Stimulated activated CD4-positive, alpha-beta T cell treated with anti-CD3 and anti-CD28 coated beads, Interleukin-4, amount 100 ng/mL, for 4 hours (primary cell): ENCODE data around the gene RUFY4.

Source experiments
- DNase-seq, 2 experiments: peaks; one replicate each; pipeline ENCODE4 v3.0.0-alpha.2; 2020

Gene RUFY4, protein sequence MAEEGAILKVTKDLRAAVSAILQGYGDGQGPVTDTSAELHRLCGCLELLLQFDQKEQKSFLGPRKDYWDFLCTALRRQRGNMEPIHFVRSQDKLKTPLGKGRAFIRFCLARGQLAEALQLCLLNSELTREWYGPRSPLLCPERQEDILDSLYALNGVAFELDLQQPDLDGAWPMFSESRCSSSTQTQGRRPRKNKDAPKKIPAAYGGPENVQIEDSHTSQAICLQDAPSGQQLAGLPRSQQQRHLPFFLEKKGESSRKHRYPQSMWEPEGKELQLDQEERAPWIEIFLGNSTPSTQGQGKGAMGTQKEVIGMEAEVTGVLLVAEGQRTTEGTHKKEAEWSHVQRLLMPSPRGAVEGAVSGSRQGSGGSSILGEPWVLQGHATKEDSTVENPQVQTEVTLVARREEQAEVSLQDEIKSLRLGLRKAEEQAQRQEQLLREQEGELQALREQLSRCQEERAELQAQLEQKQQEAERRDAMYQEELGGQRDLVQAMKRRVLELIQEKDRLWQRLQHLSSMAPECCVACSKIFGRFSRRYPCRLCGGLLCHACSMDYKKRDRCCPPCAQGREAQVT

DNA sequence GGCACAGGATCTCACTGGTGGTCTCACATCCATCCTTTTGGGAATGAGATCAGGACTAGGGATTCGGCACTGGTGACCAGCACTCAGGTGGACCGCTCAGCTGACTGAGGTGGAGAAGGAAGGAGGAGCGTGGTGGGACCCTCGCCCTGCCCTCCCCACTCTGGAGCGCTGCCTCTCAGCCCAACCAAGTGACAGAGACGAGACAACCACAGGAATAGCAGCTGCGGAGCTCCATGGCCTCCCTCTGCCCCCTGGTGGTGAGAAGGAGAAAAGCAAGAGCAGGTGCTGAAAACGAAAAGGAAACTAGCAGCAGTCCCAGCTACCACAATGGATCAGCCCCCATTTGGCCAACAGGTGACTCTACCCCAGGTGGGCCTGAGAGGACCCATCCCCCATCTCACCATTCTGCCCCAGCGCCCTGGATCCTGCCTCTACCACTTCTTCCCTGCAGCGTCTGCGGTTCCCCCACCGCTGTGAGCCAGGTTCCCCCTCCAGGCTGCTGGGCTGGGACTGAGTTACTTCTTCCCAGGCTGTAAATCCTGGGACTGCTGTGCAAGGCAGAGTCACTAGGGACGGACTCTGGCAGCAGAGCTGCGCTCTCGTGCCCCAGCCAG lies at the start of gene RUFY4:
TSS of gene RUFY4 (plus strand) at position 533 of the 614 bp plus-strand sequence. CDS start 1,353 bp downstream, outside the sequence.
- DNase-seq, result peak; percentile 43 to 58

DNA sequence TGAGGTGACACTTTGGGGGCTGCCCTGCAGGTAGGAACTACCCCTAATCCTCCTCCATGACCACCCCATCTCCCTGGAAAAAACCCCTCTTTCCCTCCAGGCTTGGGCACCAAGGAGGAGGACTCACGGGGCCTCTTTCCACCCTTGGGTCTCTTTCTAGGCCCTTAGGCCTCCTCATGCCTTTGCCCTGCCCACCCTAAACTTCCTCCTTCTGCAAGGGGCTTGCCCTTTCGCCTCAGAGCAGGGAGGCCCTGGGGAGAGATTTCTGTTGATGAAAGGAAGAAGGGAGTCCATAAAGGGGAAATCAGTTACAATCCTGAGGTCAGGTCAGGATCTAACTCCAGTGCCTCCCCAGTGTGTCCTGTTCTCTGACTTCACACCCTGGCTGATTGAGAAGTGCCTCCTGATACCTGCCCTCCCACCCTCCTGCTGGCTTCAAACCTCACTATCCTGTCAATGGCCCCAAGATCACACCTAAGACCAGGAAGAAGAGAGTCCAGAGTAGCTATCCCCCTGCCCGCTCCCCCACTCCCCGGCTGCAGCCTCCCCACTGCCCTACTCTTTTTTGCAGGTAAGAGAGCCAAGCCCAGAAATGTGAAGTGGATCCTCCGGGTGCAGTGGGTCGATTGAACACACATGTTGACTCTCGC lies 49.5 kb upstream of the RUFY4 start:
- DNase-seq, result no peak

DNA sequence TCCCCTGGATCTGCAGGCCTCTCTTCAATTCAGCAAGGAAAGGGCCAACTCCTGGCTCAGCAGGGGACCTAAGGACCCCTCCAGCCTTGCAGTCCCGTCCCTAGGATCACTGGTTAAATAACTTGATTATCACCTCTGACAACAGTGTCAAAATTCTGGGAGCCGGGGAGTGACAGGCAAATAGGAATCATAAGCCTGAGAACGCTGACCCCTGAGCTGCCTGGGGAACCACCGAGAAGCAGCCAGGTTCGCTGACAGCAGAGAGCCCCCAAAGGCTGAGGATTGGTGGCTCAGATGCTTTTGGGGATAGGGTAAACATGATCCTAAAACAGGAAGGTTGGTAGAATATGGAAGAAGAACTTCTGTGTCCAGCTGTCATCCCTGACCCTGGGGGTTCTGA lies 48.8 kb upstream of the RUFY4 start:
- no peak for DNase-seq

DNA sequence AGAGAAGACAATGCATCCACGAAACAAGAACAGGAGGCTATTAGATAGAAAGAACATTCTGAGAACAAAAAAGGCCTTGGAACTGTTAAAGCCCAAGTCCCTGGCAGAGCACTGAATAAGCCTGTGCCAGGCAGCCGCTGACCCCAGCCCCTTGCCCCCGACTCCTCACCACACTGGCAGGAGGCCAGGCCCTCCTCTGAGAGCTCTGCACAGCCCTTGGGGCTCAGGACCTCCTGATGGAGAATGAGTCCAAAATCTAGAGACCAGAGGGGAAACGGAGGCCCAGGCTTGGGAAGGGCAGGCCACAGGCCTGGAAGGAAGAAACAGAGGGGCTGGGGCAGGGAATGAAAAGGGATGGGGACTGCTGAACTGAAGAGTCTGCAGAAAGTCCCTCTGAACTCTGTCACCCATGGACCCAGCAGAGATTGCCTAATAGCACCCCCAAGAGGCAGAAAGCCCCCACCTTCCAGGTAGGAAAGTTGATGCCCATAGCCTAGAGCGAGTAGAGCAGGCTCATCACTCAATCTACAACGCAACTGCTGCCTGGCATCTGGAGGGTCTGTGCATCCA lies 48.0 kb upstream of the RUFY4 start:
- DNase-seq, result no peak

DNA sequence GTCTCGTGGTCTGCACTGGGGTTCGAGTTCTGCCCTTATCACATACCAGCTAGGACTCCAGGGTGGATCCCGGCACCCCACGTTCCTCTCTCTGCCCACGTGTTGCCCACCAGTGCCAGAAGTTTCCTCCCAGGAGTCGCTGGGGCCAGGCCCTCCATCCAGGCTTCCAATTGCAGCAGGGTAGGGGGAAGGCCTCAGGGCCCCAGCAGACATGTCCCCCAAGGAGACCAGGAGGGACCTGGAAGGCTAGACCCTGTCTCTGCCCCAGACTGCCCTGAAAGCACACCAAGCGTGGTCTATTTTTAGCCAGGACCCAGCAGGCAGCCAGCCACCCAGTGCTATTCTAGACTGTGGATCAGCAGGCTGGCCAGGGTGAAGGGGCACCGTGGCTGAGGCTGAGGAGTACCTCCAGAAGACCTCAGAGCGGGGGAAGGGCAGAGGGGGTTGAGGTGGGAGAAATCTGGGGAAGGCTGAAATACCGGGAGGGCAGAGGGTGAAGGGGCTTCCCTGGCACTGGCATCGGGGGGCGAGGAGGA lies 47.4 kb upstream of the RUFY4 start:
- no peak for DNase-seq

DNA sequence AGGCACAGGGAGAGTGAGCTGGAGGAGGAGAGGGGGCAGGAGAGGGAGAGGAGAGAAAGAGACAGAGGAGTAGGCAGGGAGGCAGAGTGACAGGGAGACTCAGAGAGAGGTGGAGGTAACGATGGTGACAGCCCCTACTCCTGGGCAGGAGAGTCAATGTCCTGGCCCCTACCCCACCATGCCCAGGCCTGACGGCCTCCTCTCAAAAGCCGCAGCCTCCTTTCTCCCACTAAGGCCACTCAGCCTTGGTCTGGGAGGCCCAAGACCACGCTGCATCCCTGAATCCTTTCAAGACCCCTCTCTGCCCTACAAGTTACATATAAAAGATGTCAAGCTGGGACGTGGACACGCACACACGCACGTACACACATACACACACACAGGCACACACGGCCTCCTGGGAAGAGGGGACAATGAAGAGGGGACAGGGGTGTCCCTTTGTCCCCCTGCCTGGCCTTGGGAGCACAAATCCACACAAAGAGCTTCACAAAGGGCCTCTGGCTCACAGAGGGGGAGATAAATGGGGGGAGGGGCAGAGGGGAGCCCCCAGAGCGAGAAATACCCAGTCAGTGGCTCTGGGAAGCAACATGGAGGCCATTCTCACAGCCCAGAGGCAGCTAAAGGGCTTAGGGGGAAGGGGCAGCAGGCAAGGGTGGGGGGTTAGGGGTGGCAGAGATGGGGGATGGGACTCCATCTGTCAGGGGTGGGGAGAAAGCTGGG lies 46.8 kb upstream of the RUFY4 start:
- no peak for DNase-seq

DNA sequence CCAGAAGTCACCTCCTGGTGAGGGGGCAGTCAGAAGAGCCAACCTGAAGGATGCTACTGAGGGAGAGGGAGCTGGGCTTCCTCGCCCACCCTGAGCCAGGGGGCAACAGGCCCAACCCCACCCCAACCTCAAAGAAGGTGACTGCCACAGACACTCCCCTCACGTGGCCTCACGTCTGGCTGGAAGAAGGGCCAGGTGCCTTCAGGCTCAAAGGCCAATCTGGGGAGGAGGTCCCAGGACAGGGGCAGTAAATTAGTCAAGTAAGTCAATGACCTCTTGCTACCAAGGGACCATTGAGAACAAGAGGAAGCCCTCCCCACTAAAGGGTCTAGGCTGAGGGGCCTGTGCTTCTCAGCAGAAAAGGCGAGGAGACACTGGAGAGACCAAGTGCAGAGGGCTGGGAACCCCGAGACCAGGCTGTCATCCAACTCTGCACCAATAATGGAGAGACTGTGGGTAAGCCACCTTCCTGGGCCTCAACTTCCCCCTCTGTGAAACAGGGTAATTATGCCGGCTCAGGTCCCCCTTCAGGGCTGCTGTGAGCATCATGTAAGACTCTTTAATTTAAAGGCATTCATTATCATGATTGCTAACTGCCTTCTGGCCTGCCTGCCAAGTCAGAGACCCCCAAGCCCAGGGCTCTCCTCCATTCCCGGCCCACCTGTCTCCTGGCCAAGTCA lies 46.1 kb upstream of the RUFY4 start:
- no peak for DNase-seq

DNA sequence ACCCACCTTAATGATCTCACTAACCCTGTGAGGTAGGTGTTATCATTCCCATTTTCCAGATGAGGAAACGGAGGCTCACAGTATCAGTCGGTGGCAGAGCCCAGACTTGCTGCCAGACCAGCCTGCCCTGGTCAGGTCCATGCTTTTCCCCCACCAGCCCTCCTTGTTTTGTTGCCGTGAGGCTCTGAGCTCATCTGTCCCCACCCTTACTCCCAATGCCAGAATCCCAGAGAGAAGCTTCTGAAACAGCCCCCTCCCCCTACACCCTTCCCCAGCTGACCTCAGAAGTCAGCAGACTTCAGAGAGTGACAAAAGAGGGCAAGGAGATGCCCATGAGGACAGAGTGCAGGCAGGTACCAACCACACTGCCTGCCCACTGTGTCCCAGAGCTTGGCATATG lies 45.4 kb upstream of the RUFY4 start:
- no peak for DNase-seq

DNA sequence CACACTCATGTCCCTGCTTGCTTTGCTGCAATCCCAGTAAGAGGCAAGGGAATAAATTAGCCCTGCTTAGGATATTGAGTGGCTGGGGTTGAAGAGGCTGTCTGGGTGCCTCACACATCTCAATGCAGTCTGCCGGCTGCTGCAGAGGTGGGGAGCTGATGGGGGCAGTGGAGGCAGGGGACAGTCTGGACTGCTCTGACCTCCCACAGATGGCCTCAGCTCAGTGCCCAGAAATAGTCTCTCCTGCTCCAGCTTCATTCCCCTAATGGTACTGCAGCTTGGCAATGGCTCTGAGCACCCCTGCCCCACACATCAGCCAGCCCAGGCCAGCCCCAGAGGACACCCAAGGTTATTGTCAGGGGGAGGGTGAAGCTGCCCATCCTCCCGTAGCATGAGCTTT lies 44.7 kb upstream of the RUFY4 start:
- no peak for DNase-seq

DNA sequence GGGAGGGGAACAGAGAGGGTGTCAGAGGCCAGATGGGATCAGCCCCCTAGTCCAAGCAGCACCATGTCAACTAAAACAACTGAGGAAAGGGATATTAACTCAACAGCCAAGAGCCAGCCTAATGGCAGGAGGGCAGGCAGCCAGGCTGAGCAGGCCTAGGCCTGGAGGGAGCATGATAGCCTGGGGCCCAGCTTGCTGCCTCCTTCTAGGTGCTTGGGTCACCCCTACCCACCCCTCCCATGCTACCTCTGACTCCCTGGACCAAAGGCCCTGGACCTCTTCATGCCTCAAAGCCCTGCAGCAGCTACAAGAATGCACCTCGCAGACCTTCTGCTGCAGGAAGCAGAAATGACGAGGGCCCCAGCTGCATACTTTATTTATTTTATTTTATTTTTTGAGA lies 44.2 kb upstream of the RUFY4 start:
- DNase-seq, result no peak

DNA sequence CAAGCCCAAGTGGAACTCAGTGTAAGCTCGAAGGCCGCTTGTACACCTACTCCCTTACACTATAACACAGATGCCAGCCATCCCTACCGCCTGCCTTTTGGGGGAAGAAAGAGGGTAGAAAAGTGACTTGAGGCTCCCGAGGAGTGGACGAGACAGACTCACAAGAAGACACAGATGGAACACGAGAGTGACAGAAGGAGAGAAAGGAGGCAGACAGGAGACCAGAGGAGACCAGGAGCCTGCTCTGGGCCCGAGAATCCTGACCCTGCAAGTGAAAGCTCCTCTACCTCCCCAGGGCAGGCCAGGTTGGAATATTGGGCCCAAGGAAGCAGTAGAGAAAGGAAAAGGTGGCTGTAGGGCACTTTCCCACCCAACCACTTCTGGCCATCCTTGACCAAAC lies 42.8 kb upstream of the RUFY4 start:
- DNase-seq, result no peak

DNA sequence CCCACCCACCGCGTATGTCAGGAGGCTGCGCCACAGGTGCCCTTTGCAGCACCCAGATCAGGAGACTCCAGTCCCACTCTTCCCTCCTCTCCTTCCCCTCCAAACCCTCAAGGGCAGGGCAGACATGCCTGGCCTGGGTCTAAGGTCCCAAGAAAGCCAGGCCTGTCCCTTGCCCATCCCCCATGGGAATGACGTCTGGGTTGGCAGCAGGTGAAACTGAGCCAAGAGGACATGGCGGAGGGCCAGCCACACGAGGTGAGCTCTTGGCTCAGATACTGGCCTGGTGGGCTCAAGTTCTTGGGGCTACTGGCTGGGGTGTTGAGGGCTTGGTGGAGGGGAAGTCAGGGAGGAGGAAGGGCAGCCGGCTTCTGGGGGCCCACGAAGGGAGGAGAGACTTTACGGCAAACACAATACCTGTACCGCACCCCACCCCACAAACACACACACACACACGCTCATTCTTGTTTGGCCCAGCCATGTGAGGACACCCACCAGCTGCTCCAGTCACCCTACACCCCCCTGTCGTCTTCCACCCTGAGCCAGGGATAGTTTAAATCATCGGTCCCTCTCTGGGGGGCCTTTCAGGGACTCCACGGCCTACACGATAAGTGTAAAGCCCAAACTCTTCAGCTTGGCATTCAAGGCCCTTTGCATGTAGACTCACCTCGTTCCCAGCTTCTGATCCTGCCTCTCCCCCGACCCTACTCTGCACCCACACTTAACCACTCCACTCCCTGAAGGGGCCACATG lies 42.2 kb upstream of the RUFY4 start:
- no peak for DNase-seq

DNA sequence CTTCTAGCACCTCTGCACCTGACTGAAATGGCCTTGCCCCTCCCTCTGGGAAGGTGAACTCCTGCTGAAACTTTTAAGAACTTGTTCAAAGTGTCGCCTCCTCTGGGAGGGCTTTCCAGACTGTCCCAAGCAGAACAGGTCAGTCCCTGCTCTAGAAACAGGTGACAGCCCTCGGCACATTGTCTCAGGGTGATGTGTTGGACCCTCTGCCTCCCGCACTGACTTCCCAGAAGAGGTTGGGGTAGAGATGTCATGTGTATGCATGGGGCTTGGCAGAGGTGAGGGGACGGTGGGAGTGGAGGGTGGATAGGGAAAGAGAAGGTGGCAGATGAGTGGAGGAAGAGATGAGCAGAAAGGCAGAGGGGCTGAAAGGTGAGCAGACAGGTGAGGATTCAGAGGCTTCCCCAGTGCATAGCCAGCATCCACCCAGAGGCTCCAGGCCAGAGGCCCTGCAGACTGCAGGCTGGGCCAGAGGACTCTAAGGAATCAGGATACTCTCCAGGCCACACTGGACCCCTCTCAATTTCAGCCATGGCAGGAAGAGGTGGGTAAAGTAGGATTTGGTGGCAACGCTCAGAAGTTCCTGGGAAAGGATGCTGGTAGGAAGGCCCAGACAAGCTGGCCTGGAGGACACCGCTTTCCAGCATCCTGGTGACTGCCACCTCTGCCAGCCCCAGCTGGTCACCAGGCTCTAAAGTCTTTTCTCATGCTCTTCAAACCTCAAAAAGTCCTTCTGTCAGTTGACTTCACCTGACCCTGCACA lies 41.4 kb upstream of the RUFY4 start:
- no peak for DNase-seq

DNA sequence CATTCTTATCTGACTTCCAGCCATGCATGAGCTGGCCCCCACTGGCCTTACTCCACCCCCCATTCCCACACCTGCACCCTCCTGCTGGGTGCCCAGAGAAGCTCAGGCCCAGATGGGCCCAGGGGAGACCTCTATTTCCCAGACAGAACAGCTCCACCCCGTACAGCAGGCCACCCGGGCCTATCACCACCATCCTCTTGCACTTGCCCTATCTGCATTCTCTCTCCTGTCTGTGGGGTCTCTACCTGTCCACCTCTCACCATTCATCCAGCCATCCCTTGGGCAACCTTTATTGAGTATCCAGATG lies 40.9 kb upstream of the RUFY4 start:
- DNase-seq, result no peak

DNA sequence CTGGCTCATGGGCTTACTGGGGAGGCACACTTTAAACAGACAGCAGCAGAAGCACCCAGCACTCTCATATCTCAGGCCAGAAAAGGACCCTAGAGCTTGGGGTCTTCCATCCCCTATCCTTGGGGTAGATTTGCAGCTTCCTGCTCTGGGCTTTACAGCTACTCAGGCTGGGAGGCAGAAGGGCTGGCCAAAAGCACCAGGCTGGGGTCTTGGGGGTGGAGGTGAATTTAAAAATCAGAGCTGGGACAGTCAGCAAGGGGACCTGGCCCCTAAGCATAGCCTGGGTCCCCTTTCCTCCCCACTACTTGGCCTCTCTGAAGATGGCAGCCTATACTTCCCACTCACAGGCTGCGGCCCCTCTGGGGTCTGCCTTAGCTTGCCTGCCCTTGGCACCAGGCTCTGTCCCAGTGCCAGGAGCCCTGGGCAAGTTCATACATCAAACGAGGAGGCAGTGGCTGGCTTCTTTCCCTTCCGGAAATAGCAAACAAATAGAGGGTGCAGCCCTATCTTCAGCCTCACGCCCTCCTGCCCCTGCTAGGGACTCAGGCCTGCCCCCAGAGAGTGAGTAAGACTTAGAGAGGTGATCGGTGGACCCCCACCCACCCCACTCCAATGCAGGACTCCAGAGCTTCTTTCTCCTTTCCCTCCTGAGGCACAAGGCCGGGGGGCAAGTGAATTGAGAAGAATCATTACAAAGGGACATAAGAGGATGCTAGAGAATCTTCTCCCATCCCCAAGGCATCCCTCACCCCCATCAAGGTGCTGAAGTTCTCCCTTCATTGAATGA lies 40.3 kb upstream of the RUFY4 start:
- no peak for DNase-seq

DNA sequence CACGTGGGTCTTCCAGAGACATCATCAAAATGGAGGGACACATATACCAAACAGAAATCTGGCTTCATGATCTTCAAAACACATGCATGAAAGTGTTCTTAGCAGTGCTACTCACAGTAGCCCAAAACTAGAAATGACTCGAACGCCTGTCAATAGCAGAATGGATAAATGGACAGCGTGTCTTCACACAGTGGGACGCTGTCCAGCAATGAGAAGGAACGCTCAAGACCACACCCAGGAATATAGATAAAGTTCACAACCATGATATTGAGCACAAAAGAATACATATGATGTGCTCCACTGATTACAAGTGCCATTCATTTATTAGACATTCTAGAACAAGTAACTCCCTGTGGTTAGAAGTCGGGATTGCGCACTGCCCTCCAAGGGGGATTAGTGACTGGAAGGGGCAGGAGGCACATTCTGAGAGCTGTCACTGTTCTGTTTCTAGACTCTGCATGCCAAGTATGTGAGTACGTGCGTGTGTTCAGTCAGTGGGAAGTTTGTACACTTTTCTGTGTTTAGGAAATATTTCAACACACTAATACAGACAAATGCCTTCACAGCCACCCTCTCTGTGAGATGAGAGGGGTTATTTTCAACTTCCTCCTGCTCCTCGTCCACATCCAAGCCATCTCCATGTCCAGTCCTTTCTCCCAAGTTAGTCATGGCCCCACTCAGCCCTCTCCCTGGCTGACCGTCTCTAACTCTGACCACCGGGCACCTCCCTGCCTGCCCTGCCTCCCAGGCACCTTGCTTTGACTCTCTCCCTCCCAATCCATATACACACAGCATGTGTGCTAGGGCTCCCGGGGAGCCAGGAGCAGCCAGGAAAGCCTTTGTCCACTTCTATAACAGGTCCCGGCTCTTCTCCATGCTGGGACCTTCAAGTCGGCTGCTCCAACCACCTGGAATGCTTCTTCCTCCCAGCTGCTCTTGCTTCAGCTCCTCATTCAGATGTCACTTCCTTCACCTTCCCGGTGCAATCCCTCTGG lies 39.4 kb upstream of the RUFY4 start:
- no peak for DNase-seq

DNA sequence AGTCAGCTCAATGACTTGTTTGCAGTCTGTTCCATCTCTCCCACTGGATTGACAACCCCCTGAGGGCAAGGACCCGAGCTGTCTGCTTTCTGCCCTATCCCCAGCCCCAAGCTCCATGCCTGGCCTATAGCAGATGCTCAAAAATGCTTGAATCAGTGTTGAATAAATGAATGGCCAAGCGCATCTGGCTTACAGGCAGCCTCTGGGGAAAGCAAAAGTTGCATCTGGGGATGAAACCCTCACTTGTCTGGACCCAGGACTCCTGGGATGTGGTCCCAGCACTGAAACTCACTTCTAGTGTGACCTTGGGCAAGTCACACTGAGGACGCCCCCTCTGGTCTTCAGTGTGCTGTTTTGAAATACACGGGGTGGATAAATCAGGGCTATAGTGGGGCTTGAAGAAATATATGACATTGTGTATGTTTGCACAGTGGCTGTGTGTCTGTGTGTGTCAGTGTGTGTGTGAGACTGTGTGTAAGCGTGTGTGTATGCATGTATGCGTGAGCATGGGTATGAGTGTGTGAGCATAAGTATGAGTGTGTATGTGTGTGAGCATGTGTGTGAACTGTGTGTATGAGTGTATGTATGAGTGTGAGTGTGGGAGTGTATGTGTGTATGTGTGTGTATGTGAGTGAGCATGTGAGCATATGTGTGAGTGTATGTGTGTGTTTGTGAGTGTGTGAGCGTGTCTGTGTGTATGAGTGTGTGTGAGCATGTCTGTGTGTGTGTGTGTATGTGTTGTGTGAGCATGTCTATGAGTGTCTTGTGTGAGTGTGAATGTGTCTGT lies 38.5 kb upstream of the RUFY4 start:
- no peak for DNase-seq

DNA sequence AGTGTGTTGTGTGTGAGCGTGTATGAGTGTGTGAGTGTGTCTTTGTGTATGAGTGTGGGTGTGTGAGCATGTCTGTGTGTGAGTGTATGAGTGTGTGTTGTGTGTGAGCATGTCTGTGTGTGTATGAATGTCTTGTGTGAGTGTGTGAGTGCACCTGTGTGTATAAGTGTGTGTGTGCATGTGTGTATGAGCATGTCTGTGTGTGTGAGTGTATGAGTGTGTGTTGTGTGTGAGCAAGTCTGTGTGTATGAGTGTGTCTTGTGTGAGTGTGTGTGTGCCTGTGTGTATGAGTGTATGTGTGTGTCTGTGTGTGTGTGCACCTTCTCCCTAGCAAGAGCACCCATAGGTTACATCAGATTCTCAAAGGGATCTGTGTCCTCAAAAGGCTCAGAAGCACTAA lies 37.8 kb upstream of the RUFY4 start:
- DNase-seq, result no peak
